HG03520 (cell line): ENCODE results near the gene KCNMA1.

ENCODE experiments used
- ATAC-seq: cut with Tn5 transposase; IDR thresholded peaks from one replicate; pipeline ENCODE4 v1.9.1; 2021; ENCODE audit warnings: mild to moderate bottlenecking, moderate library complexity; ENCODE audit not compliant: unreplicated experiment

Gene KCNMA1

DNA sequence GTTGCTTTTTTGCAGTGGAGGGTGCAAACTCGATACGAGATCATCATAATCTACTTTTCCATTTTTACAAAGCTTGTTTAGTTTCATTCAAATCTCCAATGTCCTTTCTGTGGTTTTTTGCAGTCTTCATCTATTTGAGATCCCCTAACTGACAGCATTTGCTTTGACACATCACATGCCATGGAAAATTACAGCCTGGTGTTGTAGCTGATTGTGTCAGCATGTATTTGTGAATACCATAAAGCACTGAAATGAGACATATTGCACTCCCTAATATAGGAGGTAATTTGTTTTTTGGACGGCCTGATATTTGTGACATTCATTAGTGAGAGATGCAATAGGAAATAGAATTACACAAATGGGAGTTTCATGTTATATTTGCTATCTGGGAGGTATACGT lies 620.8 kb downstream of the KCNMA1 start:
- no peak for ATAC-seq

- no peak for ATAC-seq
Observed at GRCh38 chr10:77016278-77016815, 621.3 kb downstream of the KCNMA1 start.

- ATAC-seq = no peak
Observed at GRCh38 chr10:77015360-77015759, 622.2 kb downstream of the KCNMA1 start.

- ATAC-seq = no peak
Observed at GRCh38 chr10:77012812-77013500, 624.7 kb downstream of the KCNMA1 start.

GRCh38 chr10:77011874-77012811 lies 625.5 kb downstream of the KCNMA1 start:
- ATAC-seq = no peak

- ATAC-seq = no peak
Observed at GRCh38 chr10:77010430-77010829, 627.2 kb downstream of the KCNMA1 start.

- ATAC-seq = peak; percentile 87
Observed at GRCh38 chr10:77007834-77008233, 629.8 kb downstream of the KCNMA1 start.

- no peak for ATAC-seq
Observed at GRCh38 chr10:77006836-77007511, 630.6 kb downstream of the KCNMA1 start.

DNA sequence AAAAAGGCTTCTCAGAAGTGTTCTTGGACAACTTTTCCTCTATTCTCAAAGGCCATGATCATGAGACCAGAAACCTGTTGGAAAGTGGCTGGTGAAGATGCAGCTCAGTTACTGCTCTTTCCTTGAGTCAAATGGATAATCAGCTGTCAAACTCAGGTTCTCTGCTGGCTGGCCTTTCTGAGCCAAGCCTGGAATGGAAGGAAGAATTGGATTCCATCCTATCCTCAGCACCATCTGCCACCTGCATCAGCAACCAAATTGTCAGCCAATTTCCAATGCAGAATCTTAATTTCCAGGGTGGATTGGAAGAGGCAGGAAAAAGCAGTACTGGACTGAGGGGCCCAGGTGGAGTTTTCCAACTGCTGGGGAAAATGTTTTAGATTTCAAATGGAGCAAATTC lies 631.7 kb downstream of the KCNMA1 start:
- ATAC-seq = no peak

GRCh38 chr10:77004917-77005564 lies 632.6 kb downstream of the KCNMA1 start:
- no peak for ATAC-seq

- ATAC-seq = no peak
Observed at GRCh38 chr10:77002872-77003271, 634.7 kb downstream of the KCNMA1 start.

GRCh38 chr10:77001206-77001605 lies 636.4 kb downstream of the KCNMA1 start:
- ATAC-seq = no peak

- no peak for ATAC-seq
Observed at GRCh38 chr10:76998451-76998850, 639.2 kb downstream of the KCNMA1 start.

DNA sequence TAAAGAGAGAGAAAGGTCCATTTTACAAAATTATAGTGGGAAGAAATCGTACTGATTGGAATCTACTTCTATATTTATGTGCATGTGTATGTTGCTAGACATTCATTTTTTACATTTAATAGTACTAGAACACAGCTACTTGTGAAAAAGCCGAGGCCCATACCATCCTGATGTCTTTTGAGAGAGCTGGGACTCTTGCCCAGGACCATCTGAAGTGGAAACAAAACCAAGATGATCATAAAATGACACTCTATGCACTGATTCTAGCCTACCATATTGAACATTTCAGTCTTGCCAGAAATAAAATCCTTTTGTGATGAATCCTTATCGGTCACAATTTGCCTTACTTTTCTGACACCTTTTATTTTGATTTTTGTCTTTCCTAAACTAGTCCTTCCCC lies 640.0 kb downstream of the KCNMA1 start:
- ATAC-seq = no peak

DNA sequence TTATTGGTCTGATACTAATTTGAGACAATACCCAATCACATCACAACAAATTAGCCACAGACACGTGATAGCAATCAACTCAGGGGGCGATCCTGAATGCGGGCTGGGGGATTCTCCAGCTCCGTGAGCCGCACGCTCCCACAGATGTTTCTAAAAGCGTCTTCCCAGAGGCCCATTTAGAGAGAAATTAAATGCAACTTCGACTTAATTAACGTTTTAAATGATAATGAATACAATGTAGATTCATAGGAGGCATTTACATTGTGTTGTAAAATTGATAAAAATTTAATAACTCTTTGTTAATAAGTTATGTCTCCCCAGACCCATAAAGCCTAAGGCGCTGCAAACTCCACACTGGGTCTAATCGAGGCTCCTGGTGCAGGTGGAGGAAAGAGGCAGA lies 642.6 kb downstream of the KCNMA1 start:
- no peak for ATAC-seq

DNA sequence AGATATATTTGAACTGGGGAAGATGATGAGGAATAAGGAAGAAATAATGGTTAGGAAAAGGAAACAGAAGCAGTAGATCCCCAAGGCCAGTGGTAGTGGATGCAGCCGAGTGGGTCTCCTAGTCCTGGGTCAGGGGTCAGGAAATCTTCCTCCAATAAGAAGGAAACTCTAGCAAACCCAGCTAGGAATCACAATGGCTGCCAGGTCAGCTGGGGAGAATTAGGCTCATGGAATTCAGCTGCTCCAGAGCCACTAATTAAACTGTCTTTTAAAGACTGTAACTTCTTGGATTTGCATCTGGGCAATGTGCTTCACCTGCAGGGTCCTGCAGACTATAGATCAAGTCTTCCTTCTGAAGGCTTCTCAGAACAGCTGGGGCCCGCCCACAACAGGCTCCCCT lies 644.4 kb downstream of the KCNMA1 start:
- ATAC-seq = no peak

GRCh38 chr10:76992467-76992866 lies 645.1 kb downstream of the KCNMA1 start:
- no peak for ATAC-seq

DNA sequence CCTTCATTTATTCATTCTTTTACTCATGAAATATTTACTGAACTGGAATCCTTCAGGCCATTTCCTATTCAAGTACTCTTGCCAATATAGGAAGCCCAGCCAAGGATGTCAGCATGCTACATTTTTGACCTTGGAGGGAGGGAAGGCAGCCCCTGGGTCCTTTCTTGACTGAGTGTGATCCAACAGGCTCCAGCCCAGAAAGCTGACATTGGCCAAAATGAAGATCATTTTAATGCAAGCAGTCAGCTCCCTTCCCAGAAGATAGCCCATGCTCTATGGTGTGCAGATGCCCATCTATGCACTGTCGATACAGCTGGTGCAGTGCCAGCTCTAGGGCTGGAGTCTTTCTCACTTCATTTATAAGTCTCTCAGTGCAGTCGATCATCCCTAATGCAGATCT lies 646.0 kb downstream of the KCNMA1 start:
- no peak for ATAC-seq

- no peak for ATAC-seq
Observed at GRCh38 chr10:76990561-76990960, 647.0 kb downstream of the KCNMA1 start.

- peak; percentile 85 for ATAC-seq
Observed at GRCh38 chr10:76984559-76985443, 652.8 kb downstream of the KCNMA1 start.
